ENCODE results near the gene CENPV. TPM values are rescaled to one million over a fixed set of nuclear protein-coding genes. Genes with fewer than 3 reads are reported as not detected.

Gene CENPV
- total and polyA plus RNA-seq, 2 of the 13 experiments (the other 11 are each of a cell fraction or from before 2014, with no cell fraction given), result 193 to 292 TPM

GRCh38 chr17:16338391-16338790 is 14.9 kb downstream of the CENPV start:
- no peaks in the 10 kb centered on the region for H3K27me3 ChIP-seq (ENCODE audit: control insufficient read depth in 1 of 2, insufficient read depth in 2 of 2, low read length in 2 of 2)
- peaks cover 4 to 12% of the 10 kb centered on the region in 2 experiments; a peak in 3 of 5 replicates for H3K36me3 ChIP-seq (replicated peaks in 1 of 2; ENCODE audit: control insufficient read depth in 1 of 2, insufficient read depth in 2 of 2, low read length in 2 of 2)
- H4K20me1 ChIP-seq (ENCODE audit: insufficient read depth, low read length), result no peaks in the 10 kb centered on the region
- H2AFZ ChIP-seq (ENCODE audit: low read length), result no peak overlapping the region
- H3K9ac ChIP-seq (ENCODE audit: insufficient read depth, low read depth, low read length), result no peak overlapping the region
- no peak for FAIRE-seq
- no peaks in the 10 kb centered on the region for H3K9me3 ChIP-seq (ENCODE audit: low read length)
- H3K4me2 ChIP-seq (ENCODE audit: low read depth, low read length), result no peak overlapping the region
- TF ChIP-seq PCBP1 (IDR thresholded peaks at IDR 0.05; ENCODE audit: borderline replicate concordance, low read depth, low read length) (no peak), ZNF770 (CRISPR knock-in tag; IDR thresholded peaks at IDR 0.05) (peak; percentile 32; the same call in 1 of the 2 replicates)
- ChIA-PET POLR2A (interaction anchor here (1.3 to 2.8 kb wide), 3 partner anchors 40 to 53 kb away, joined by 3 to 12 read pairs (median 5); partner anchors contain the start of gene UBB), CTCF (ENCODE audit: low intra/inter-chr PET ratio, low total read pairs) (no interaction called here)
- ATAC-seq, result no peak
- no TSS peak for BruUV-seq (replicated peaks)
- in situ Hi-C loops (cut with HindIII; ENCODE audit: extremely low pct_ligation_motif_present, low pct_unique_long_range_greater_than_20kb) (no loop called here), intact Hi-C loops (cut with micrococcal nuclease; ENCODE audit: unreplicated experiment) (no loop called here)
- no peak overlapping the region for H3K27ac ChIP-seq (ENCODE audit: extremely low read length, insufficient read depth, low read length)
- 94% methylated on average over 3 of the region's 3 CpGs for WGBS (ENCODE audit: low lambda C conversion rate)
- DNase-seq (ENCODE audit: low spot score), result no peak
- H3K79me2 ChIP-seq (ENCODE audit: insufficient read depth, low read length), result no peaks in the 10 kb centered on the region
- no peak overlapping the region for H3K4me3 ChIP-seq (replicated peaks in 1 of 3; ENCODE audit: insufficient read depth in 1 of 3, low read depth in 2 of 3, low read length in 3 of 3)
- H3K4me1 ChIP-seq (ENCODE audit: insufficient read depth, low read length), result no peaks in the 10 kb centered on the region

GRCh38 chr17:16329519-16330271 is 23.6 kb downstream of the CENPV start:
- no peak for DNase-seq (ENCODE audit: low spot score)
- POLR2A ChIA-PET, result interaction anchor here (2.4 kb wide), 1 partner anchor 44 kb away, joined by 6 read pairs; no protein-coding TSS in a partner anchor
- intact Hi-C loops (cut with micrococcal nuclease; ENCODE audit: unreplicated experiment), result no loop called here
- no peak overlapping the region for H3K4me3 ChIP-seq (replicated peaks in 1 of 3; ENCODE audit: insufficient read depth in 1 of 3, low read depth in 2 of 3, low read length in 3 of 3)
- peaks cover 12% of the 10 kb centered on the region for H3K4me1 ChIP-seq (ENCODE audit: insufficient read depth, low read length)
- no TSS peak for BruUV-seq (replicated peaks)
- WGBS (ENCODE audit: low lambda C conversion rate), result 64% methylated on average over 11 of the region's 11 CpGs
- no peak overlapping the region for H2AFZ ChIP-seq (ENCODE audit: low read length)
- no peaks in the 10 kb centered on the region for H3K79me2 ChIP-seq (ENCODE audit: insufficient read depth, low read length)
- no peaks in the 10 kb centered on the region for H4K20me1 ChIP-seq (ENCODE audit: insufficient read depth, low read length)
- H3K36me3 ChIP-seq (replicated peaks in 1 of 2; ENCODE audit: control insufficient read depth in 1 of 2, insufficient read depth in 2 of 2, low read length in 2 of 2), result peaks cover 0 to 17% of the 10 kb centered on the region in 2 experiments; a peak in 2 of 5 replicates
- H3K4me2 ChIP-seq (ENCODE audit: low read depth, low read length), result no peak overlapping the region
- ATAC-seq, result peak; percentile 65
- in situ Hi-C loops (cut with HindIII; ENCODE audit: extremely low pct_ligation_motif_present, low pct_unique_long_range_greater_than_20kb), result no loop called here
- CTCF ChIA-PET (ENCODE audit: low intra/inter-chr PET ratio, low total read pairs), result no interaction called here
- peak overlapping the region; percentile 8 for H3K27ac ChIP-seq (ENCODE audit: extremely low read length, insufficient read depth, low read length)
- H3K9ac ChIP-seq (ENCODE audit: insufficient read depth, low read depth, low read length), result no peak overlapping the region
- FAIRE-seq, result no peak
- H3K9me3 ChIP-seq (ENCODE audit: low read length), result no peaks in the 10 kb centered on the region
- TF ChIP-seq HINFP (CRISPR knock-in tag; IDR thresholded peaks at IDR 0.05; ENCODE audit: low read depth) (peak; percentile 89), LRRFIP1 (CRISPR knock-in tag; conservative IDR thresholded peaks at IDR 0.05) (no peak), ZNF652 (CRISPR knock-in tag; IDR thresholded peaks at IDR 0.05; ENCODE audit: borderline replicate concordance, low read depth) (no peak), FOSL2 (CRISPR knock-in tag; IDR thresholded peaks at IDR 0.05) (peak; percentile 60), NCOA5 (CRISPR knock-in tag; IDR thresholded peaks at IDR 0.05) (no peak)
- H3K27me3 ChIP-seq (ENCODE audit: control insufficient read depth in 1 of 2, insufficient read depth in 2 of 2, low read length in 2 of 2), result no peaks in the 10 kb centered on the region

Measured in HepG2 (cell line).